GM21367 (cell line): Measurements from ENCODE around the gene LETM1.

Experiments
- ATAC-seq: cut with Tn5 transposase; IDR thresholded peaks from one replicate; pipeline ENCODE4 v1.9.1; 2021; ENCODE audit not compliant: unreplicated experiment

Gene LETM1

GRCh38 chr4:1766106-1767060, 89.6 kb downstream of the LETM1 start:
- no peak for ATAC-seq

DNA sequence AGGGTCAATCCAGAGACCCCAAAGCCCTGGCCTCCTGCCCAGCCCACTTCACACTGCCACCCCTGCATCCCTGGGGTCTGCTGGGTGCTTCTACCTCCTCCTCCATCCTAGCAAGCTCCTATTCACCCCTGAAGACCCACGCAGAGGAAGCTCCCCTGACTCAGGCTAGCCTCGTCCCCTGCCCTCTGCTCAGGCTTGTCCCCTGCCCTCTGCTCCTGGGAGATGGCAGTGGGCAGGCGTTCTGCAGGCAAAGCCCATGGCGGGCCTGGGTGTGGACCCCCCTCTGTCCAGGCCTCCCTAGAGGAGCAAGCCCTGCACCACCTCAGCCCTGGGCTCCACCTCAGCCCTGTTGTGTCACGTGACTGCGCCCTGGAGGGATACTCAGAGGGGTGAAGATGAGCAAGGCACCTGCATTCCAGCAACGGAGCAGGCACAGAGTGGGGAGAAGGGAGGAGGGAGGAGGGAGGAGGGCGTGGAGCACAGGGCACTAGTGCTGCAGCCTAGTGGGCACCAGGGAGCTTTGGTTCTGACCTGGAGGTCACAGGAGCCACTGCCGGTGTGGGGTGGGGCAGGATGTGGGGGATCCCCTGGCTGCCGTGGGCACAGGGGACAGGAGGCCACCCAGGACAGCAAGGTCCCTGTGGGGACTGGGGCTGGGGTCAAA, 90.4 kb downstream of the LETM1 start:
- ATAC-seq, result no peak

- ATAC-seq, result no peak
Observed at GRCh38 chr4:1764670-1765069, 91.3 kb downstream of the LETM1 start.

DNA sequence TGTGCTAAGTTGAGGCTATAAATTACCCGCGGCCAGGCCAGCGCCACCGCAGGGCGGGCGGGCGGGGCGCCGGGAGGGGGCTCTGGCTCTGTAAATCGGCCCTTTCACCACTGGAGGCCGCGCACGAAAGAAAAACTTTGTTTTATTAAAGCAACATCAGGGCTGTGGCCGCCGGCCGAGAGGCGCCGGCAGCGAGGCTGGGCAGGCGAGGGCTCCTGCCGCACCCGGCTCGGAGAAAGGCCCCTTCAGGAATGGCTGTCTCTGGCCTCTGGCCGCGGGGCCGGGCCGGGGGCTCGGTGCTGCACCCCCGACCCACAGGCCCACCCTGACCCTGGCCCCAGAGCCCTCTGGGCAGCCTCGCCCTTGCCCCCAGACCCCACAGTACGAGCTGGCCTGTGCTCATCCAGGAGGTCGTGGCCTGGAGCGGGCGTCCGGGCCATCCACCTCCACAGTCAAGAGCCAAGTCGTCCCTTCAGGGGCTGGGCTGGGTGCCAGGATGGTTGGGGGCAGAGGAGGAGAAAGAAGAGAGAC, 92.3 kb downstream of the LETM1 start:
- no peak for ATAC-seq

GRCh38 chr4:1763070-1763549, 92.8 kb downstream of the LETM1 start:
- ATAC-seq, result no peak

DNA sequence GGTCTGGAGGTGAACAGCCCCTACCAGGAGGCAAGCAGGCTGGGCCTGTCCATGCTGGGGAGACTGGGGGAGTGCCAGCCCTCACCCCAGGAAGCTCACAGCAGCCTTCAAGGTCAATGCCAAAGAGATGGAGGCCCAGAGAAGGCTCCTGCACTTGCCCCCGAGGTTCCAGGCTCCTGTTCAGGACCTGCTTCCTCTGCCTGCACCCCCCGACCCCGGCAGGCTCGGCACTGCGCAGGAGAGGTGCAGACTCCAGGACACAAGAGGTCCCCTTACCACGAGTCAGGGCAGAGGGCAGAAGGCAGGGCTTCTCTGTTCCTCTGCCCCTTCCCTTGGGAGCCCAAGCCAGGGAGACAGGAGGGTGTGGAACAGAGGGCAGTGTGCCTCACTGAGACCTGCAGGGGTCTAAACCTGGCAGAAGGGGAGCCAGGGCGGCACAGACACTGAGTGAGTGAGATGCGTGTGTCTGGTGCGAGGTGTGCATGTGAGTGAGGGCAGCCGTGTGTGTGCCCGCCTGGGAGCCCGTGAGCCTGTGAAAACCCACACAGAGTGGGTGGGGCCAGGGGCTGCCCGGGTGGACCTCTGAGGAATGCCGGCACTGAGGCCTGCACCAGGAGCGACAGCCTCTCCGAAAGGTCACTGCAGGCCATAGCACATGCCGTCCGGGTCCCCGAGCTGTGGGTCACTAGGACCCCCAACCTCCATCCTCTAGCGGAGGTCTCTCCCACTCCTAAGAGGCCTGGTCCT, 93.5 kb downstream of the LETM1 start:
- ATAC-seq, result no peak
